Keratinocyte (primary cell): ENCODE data around the gene HEBP2. TPM values are rescaled to one million over a fixed set of nuclear protein-coding genes. Genes with fewer than 3 reads are reported as not detected.

Experiments
- DNase-seq: peaks from one replicate; pipeline ENCODE4 v3.0.0-alpha.2; 2011; ENCODE audit warnings: low read depth, missing footprints, low spot score
- FAIRE-seq: peaks from 2 replicates; lab custom pipeline; 2011; peaks lifted over from hg19 to GRCh38; lab: Jason Lieb, UNC
- H2AFZ ChIP-seq: 2 replicates; pipeline ENCODE4 v1.6.0; 2012; ENCODE audit warnings: low read length, control low read depth, inconsistent platforms; ENCODE audit not compliant: control insufficient read depth
- H3K27ac ChIP-seq: 2 replicates; pipeline ENCODE4 v1.5.1; 2011; ENCODE audit warnings: low read length; ENCODE audit not compliant: control insufficient read depth, insufficient read depth
- H3K27me3 ChIP-seq: 3 replicates; pipeline ENCODE4 v1.6.0; 2011; ENCODE audit warnings: low read length; ENCODE audit not compliant: control insufficient read depth, insufficient read depth; ENCODE audit errors: extremely low read depth
- H3K36me3 ChIP-seq, 2 experiments: 2 replicates in 1 of 2; 3 replicates in 1 of 2; pipeline ENCODE4 v1.5.1; 2011; ENCODE audit warnings: low read length in 2 of 2, mild to moderate bottlenecking in 1 of 2; ENCODE audit not compliant: control insufficient read depth in 2 of 2, insufficient read depth in 2 of 2; ENCODE audit errors: extremely low read depth in 1 of 2
- H3K4me1 ChIP-seq: 3 replicates; pipeline ENCODE4 v1.5.1; 2011; ENCODE audit warnings: low read length; ENCODE audit not compliant: control insufficient read depth, insufficient read depth; ENCODE audit errors: extremely low read depth
- H3K4me2 ChIP-seq: 3 replicates; pipeline ENCODE4 v1.6.0; 2011; ENCODE audit warnings: low read depth, low read length; ENCODE audit not compliant: control insufficient read depth, insufficient read depth; ENCODE audit errors: extremely low read depth
- H3K4me3 ChIP-seq, 3 experiments: fragments of 200-600 bp in 1 of 3; sonication (generic) in 1 of 3; 2 replicates in 2 of 3; 3 replicates in 1 of 3; pipeline ENCODE4 v1.5.1; 2011 to 2016; ENCODE audit warnings: low read length in 3 of 3, mild to moderate bottlenecking in 3 of 3, control low read depth in 2 of 3, inconsistent platforms in 1 of 3, low read depth in 1 of 3, mixed read lengths in 1 of 3, mixed run types in 1 of 3, moderate library complexity in 1 of 3; ENCODE audit not compliant: control insufficient read depth in 2 of 3, insufficient read depth in 2 of 3; ENCODE audit errors: extremely low read depth in 1 of 3
- H3K79me2 ChIP-seq: 2 replicates; pipeline ENCODE4 v1.6.0; 2012; ENCODE audit warnings: low read length; ENCODE audit not compliant: control insufficient read depth, insufficient read depth
- H3K9ac ChIP-seq: 3 replicates; pipeline ENCODE4 v1.6.0; 2011; ENCODE audit warnings: low read length; ENCODE audit not compliant: control insufficient read depth, insufficient read depth; ENCODE audit errors: extremely low read depth
- H3K9me1 ChIP-seq: 3 replicates; pipeline ENCODE4 v1.6.0; 2011; ENCODE audit warnings: low read length; ENCODE audit not compliant: control insufficient read depth, insufficient read depth; ENCODE audit errors: extremely low read depth
- H3K9me3 ChIP-seq: 2 replicates; pipeline ENCODE4 v1.5.1; 2012; ENCODE audit warnings: low read depth, low read length; ENCODE audit not compliant: control insufficient read depth
- H4K20me1 ChIP-seq: 3 replicates; pipeline ENCODE4 v1.6.0; 2011; ENCODE audit warnings: low read length; ENCODE audit not compliant: control insufficient read depth, insufficient read depth; ENCODE audit errors: extremely low read depth
- CTCF ChIP-seq, 3 experiments: IDR thresholded peaks in 1 of 3; conservative IDR thresholded peaks in 1 of 3; optimal IDR thresholded peaks in 1 of 3; 2 replicates in 2 of 3; 3 replicates in 1 of 3; pipeline versions ENCODE3 to v1.5.1; 2011; ENCODE audit warnings: low read length in 3 of 3, mild to moderate bottlenecking in 3 of 3, moderate library complexity in 2 of 3, control low read depth in 1 of 3, inconsistent platforms in 1 of 3; ENCODE audit not compliant: insufficient read depth in 2 of 3; ENCODE audit errors: extremely low read depth in 1 of 3
- EZH2 ChIP-seq: IDR thresholded peaks from one replicate; pipeline ENCODE4 v1.6.1; 2012; ENCODE audit warnings: inconsistent platforms, mild to moderate bottlenecking, low read length, moderate library complexity
- dilution Hi-C: fragments of 300-500 bp; cut with MboI; formaldehyde crosslinking; loops from one replicate; pipeline ENCODE4 v1.7.0; 2020; ENCODE audit warnings: low sequenced_read_pairs; ENCODE audit not compliant: extremely low pct_ligation_motif_present
- polyA plus RNA-seq, 5 experiments: library from polyadenylated mRNA; depleted of rRNA in 3 of 5; stranded (reverse) in 3 of 5; stranded (forward) in 1 of 5; unstranded in 1 of 5; fragments of >200 nt; gene quantifications; 1 replicate in 1 of 5; 2 replicates in 3 of 5; 3 replicates in 1 of 5; pipeline versions ENCODE4 v1.2.1 to v1.2.3, GENCODE V29; 2011 to 2012; ENCODE audit warnings: missing spikeins in 2 of 5, low read depth in 1 of 5, low replicate concordance in 1 of 5

Gene HEBP2
- polyA plus RNA-seq, 1 donor (not counting 4 experiments of a cell fraction or from before 2014, with no cell fraction given), result 41.9 TPM

GRCh38 chr6:138417493-138418117 is 13.6 kb downstream of the HEBP2 start:
- Histone ChIP-seq H3K9ac (no peak overlapping the region), H3K9me3 (no peaks in the 10 kb centered on the region), H3K4me1 (no peaks in the 10 kb centered on the region), H3K27me3 (no peaks in the 10 kb centered on the region), H3K27ac (no peak overlapping the region), H3K36me3 (peaks cover 13 to 14% of the 10 kb centered on the region in 2 experiments), H4K20me1 (no peaks in the 10 kb centered on the region), H3K79me2 (no peaks in the 10 kb centered on the region), H3K9me1 (no peaks in the 10 kb centered on the region), H3K4me2 (no peak overlapping the region), H3K4me3 (no peak overlapping the region), H2AFZ (no peak overlapping the region)
- FAIRE-seq (no peak), DNase-seq (no peak)
- dilution Hi-C loops, result no loop called here
- TF ChIP-seq CTCF (optimal IDR thresholded peaks at IDR 0.05 in 1 of 3, IDR thresholded peaks at IDR 0.05 in 1 of 3, conservative IDR thresholded peaks at IDR 0.05 in 1 of 3; ENCODE audit: extremely low read depth in 1 of 3, insufficient read depth in 2 of 3, low read length in 3 of 3), result no peak

- no peaks in the 10 kb centered on the region for H3K9me3 ChIP-seq
- H3K27ac ChIP-seq, result no peak overlapping the region
- no peaks in the 10 kb centered on the region for H3K9me1 ChIP-seq
- no peak overlapping the region for H3K4me2 ChIP-seq
- H3K36me3 ChIP-seq, result peaks cover 12 to 14% of the 10 kb centered on the region in 2 experiments
- DNase-seq (no peak), FAIRE-seq (no peak)
- dilution Hi-C loops, result no loop called here
- no peak overlapping the region for H3K4me3 ChIP-seq
- TF ChIP-seq EZH2 (no peak), CTCF (optimal IDR thresholded peaks at IDR 0.05 in 1 of 3, IDR thresholded peaks at IDR 0.05 in 1 of 3, conservative IDR thresholded peaks at IDR 0.05 in 1 of 3; ENCODE audit: extremely low read depth in 1 of 3, insufficient read depth in 2 of 3, low read length in 3 of 3) (no peak)
- H2AFZ ChIP-seq, result no peak overlapping the region
- no peak overlapping the region for H3K9ac ChIP-seq
- no peaks in the 10 kb centered on the region for H3K4me1 ChIP-seq
- no peaks in the 10 kb centered on the region for H4K20me1 ChIP-seq
- H3K27me3 ChIP-seq, result no peaks in the 10 kb centered on the region
- H3K79me2 ChIP-seq, result no peaks in the 10 kb centered on the region
Observed at GRCh38 chr6:138418118-138418742, 14.2 kb downstream of the HEBP2 start.
